Progenitor cell of endocrine pancreas (in vitro differentiated cells): ENCODE results near the gene WBP2NL. TPM values are rescaled to one million over a fixed set of nuclear protein-coding genes. Genes with fewer than 3 reads are reported as not detected.

ENCODE experiments used
- DNase-seq: peaks from one replicate; pipeline ENCODE4 v3.0.0; 2021; ENCODE audit warnings: low spot score; ENCODE audit not compliant: unreplicated experiment
- H3K27ac Mint-ChIP-seq: 2 replicates; pipeline ENCODE4 v1.8.0; 2021; ENCODE audit warnings: mild to moderate bottlenecking, moderate library complexity, mixed read lengths
- H3K27me3 Mint-ChIP-seq: 2 replicates; pipeline ENCODE4 v1.8.0; 2021; ENCODE audit warnings: mixed read lengths
- H3K36me3 Mint-ChIP-seq: 2 replicates; pipeline ENCODE4 v1.8.0; 2022; ENCODE audit warnings: mixed read lengths; ENCODE audit not compliant: insufficient read depth
- H3K4me1 Mint-ChIP-seq: 2 replicates; pipeline ENCODE4 v1.8.0; 2021; ENCODE audit warnings: low read depth, mixed read lengths
- H3K4me3 Mint-ChIP-seq: 2 replicates; pipeline ENCODE4 v1.8.0; 2021; ENCODE audit warnings: low read depth, mild to moderate bottlenecking, moderate library complexity, mixed read lengths
- H3K9me3 Mint-ChIP-seq: 2 replicates; pipeline ENCODE4 v1.8.0; 2021; ENCODE audit warnings: low read depth, mixed read lengths
- CTCF ChIP-seq: fragments of 200-600 bp; sonication (generic); IDR thresholded peaks from one replicate; pipeline ENCODE4 v1.5.0; 2021; ENCODE audit warnings: antibody characterized with exemption, mild to moderate bottlenecking; ENCODE audit not compliant: unreplicated experiment
- total RNA-seq: library from RNA; stranded (reverse); gene quantifications from 2 replicates; pipeline ENCODE4 v1.2.1, GENCODE V29; 2021

Gene WBP2NL
- total RNA-seq, 1 donor from 2014 or later: not detected

GRCh38 chr22:42077486-42078125, 79.0 kb downstream of the WBP2NL start:
- peaks cover 3% of the 10 kb centered on the region for H3K36me3 Mint-ChIP-seq
- no peak overlapping the region for H3K27ac Mint-ChIP-seq
- H3K9me3 Mint-ChIP-seq: no peaks in the 10 kb centered on the region
- TF ChIP-seq CTCF: no peak
- H3K4me1 Mint-ChIP-seq: peaks cover 24% of the 10 kb centered on the region
- peaks cover 3% of the 10 kb centered on the region for H3K27me3 Mint-ChIP-seq
- no peak overlapping the region for H3K4me3 Mint-ChIP-seq
- DNase-seq: no peak

Other genes starting within 250 kb of the WBP2NL start
- gene CCDC134, start 198.1 kb upstream of the WBP2NL start, total RNA-seq: 23.3 and 24.2 TPM in 2 replicates
- gene SREBF2, start 165.7 kb upstream of the WBP2NL start, total RNA-seq: 154 and 156 TPM in 2 replicates
- gene SHISA8, start 83.7 kb upstream of the WBP2NL start, total RNA-seq: not detected in 2 replicates
- gene TNFRSF13C, start 72.0 kb upstream of the WBP2NL start, total RNA-seq: 1.3 and 1.6 TPM in 2 replicates
- gene CENPM, start 51.6 kb upstream of the WBP2NL start, total RNA-seq: 16.4 and 16.9 TPM in 2 replicates
- 24.4 and 25.1 TPM in 2 replicates for gene SEPTIN3, start 29.3 kb upstream of the WBP2NL start, total RNA-seq
- 16.9 and 17.2 TPM in 2 replicates for gene NAGA, start 72.0 kb downstream of the WBP2NL start, total RNA-seq
- gene PHETA2, start 75.5 kb downstream of the WBP2NL start, total RNA-seq: 5.2 and 6.1 TPM in 2 replicates
- gene SMDT1, start 80.9 kb downstream of the WBP2NL start, total RNA-seq: 71.7 and 78.8 TPM in 2 replicates
- gene NDUFA6, start 92.0 kb downstream of the WBP2NL start, total RNA-seq: 66.2 and 73.4 TPM in 2 replicates
- gene CYP2D6, start 132.0 kb downstream of the WBP2NL start, total RNA-seq: 8.0 and 10.3 TPM in 2 replicates